ENCODE results near the gene LTBP3.

The LTBP3 gene

GRCh38 chr11:65595543-65596281, 37.6 kb upstream of the LTBP3 start, which contains the start of gene KCNK7 (continued):
- TF ChIP-seq ZFP37 (tag by site-specific recombination; IDR thresholded peaks at IDR 0.05) (no peak), ZNF701 (tag by site-specific recombination; IDR thresholded peaks at IDR 0.05) (no peak), ZNF302 (tag by site-specific recombination; IDR thresholded peaks at IDR 0.05; ENCODE audit: low read depth) (no peak)

DNA sequence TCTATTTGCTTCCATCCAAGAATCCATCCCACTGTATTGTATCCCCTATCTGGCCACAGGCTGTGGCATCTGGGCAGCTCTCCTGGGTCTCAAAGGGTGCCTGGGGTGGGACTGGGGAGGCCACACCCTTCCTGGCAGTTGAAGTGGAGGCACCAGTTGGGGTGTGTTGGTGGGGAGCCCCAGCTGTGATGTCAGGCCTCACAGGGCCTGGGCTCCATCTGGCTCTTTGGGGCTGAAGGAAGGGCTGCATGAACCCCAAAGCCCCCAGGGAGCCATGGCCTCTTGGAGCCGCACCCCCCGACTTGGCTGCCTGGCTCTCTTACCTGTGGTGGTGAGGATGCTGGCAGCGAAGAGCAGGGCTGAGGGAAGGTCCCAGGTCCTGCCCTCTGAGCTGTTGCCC, 37.0 kb upstream of the LTBP3 start:
- TF ChIP-seq ZNF248 (tag by site-specific recombination; IDR thresholded peaks at IDR 0.05), result no peak
- no peak for TF ChIP-seq GLIS1 (tag by site-specific recombination; IDR thresholded peaks at IDR 0.05)
- no peak for TF ChIP-seq SP2 (tag by site-specific recombination; IDR thresholded peaks at IDR 0.05)
- TF ChIP-seq, protein P1, sequence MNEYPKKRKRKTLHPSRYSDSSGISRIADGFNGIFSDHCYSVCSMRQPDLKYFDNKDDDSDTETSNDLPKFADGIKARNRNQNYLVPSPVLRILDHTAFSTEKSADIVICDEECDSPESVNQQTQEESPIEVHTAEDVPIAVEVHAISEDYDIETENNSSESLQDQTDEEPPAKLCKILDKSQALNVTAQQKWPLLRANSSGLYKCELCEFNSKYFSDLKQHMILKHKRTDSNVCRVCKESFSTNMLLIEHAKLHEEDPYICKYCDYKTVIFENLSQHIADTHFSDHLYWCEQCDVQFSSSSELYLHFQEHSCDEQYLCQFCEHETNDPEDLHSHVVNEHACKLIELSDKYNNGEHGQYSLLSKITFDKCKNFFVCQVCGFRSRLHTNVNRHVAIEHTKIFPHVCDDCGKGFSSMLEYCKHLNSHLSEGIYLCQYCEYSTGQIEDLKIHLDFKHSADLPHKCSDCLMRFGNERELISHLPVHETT (tag by site-specific recombination; IDR thresholded peaks at IDR 0.05), result no peak
- no peak for TF ChIP-seq ZBTB48 (tag by site-specific recombination; IDR thresholded peaks at IDR 0.05)
- TF ChIP-seq ZNF610 (tag by site-specific recombination; IDR thresholded peaks at IDR 0.05; ENCODE audit: borderline replicate concordance), result no peak
- TF ChIP-seq ZNF169 (tag by site-specific recombination; IDR thresholded peaks at IDR 0.05), result no peak
- TF ChIP-seq, protein P2, sequence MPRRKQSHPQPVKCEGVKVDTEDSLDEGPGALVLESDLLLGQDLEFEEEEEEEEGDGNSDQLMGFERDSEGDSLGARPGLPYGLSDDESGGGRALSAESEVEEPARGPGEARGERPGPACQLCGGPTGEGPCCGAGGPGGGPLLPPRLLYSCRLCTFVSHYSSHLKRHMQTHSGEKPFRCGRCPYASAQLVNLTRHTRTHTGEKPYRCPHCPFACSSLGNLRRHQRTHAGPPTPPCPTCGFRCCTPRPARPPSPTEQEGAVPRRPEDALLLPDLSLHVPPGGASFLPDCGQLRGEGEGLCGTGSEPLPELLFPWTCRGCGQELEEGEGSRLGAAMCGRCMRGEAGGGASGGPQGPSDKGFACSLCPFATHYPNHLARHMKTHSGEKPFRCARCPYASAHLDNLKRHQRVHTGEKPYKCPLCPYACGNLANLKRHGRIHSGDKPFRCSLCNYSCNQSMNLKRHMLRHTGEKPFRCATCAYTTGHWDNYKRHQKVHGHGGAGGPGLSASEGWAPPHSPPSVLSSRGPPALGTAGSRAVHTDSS (tag by site-specific recombination; IDR thresholded peaks at IDR 0.05), result no peak
- no peak for TF ChIP-seq ZNF596 (tag by site-specific recombination; IDR thresholded peaks at IDR 0.05)
- no peak for TF ChIP-seq KLF7 (tag by site-specific recombination; IDR thresholded peaks at IDR 0.05; ENCODE audit: borderline replicate concordance)
- no peak for TF ChIP-seq GLI2 (tag by site-specific recombination; IDR thresholded peaks at IDR 0.05; ENCODE audit: borderline replicate concordance, low read depth)
- TF ChIP-seq, protein P3, sequence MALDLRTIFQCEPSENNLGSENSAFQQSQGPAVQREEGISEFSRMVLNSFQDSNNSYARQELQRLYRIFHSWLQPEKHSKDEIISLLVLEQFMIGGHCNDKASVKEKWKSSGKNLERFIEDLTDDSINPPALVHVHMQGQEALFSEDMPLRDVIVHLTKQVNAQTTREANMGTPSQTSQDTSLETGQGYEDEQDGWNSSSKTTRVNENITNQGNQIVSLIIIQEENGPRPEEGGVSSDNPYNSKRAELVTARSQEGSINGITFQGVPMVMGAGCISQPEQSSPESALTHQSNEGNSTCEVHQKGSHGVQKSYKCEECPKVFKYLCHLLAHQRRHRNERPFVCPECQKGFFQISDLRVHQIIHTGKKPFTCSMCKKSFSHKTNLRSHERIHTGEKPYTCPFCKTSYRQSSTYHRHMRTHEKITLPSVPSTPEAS (tag by site-specific recombination; IDR thresholded peaks at IDR 0.05), result no peak
- no peak for TF ChIP-seq ATF2 (tag by site-specific recombination; IDR thresholded peaks at IDR 0.05; ENCODE audit: low read depth)
- TF ChIP-seq IKZF3 (tag by site-specific recombination; IDR thresholded peaks at IDR 0.05), result no peak
- no peak for TF ChIP-seq ZNF549 (tag by site-specific recombination; IDR thresholded peaks at IDR 0.05)
- ChIA-PET CTCF (interaction anchor here (0.6 to 2.6 kb wide), 5 partner anchors 9 to 43 kb away, joined by 3 to 26 read pairs (median 4); partner anchors contain the start of genes EHBP1L1, FAM89B and ZNRD2), POLR2A (interaction anchor here (1.2 to 1.4 kb wide), 5 partner anchors 9 to 117 kb away, joined by 3 to 9 read pairs (median 6); partner anchors contain the start of genes KAT5 and PCNX3)
- H3K27ac ChIP-seq (ENCODE audit: extremely low read depth, low read depth, low read length), result no peak overlapping the region
- H3K9me3 ChIP-seq (ENCODE audit: control insufficient read depth, insufficient read depth, low read depth, low read length), result no peaks in the 10 kb centered on the region
- no peaks in the 10 kb centered on the region for H3K4me1 ChIP-seq (ENCODE audit: control insufficient read depth, insufficient read depth, low read length)
- H3K36me3 ChIP-seq (ENCODE audit: control insufficient read depth in 2 of 2, insufficient read depth in 1 of 2, low read length in 2 of 2), result peaks cover 0 to 21% of the 10 kb centered on the region in 2 experiments; a peak in 1 of 3 replicates
- H3K4me3 ChIP-seq (ENCODE audit: low read depth, low read length), result no peak overlapping the region

Measured in HEK293 (cell line).